OCI-LY7 (cell line): ENCODE results near the gene SPRR1B.

Experiments used
- CTCF ChIP-seq: fragments of 200-600 bp; sonication (generic); conservative IDR thresholded peaks from 2 replicates; pipeline ENCODE4 v1.5.1; 2014; ENCODE audit warnings: mild to moderate bottlenecking, antibody characterized with exemption, low read length, moderate library complexity, mixed read lengths
- EZH2phosphoT487 ChIP-seq: fragments of 200-600 bp; sonication (generic); IDR thresholded peaks from 2 replicates; pipeline ENCODE4 v1.6.1; 2018; ENCODE audit warnings: low read depth, borderline replicate concordance, mild to moderate bottlenecking, mixed run types, antibody characterized with exemption, low read length, moderate library complexity, mixed read lengths

GRCh38 chr1:153025797-153026196 lies 5.2 kb upstream of the SPRR1B start:
- TF ChIP-seq CTCF: no peak
- TF ChIP-seq EZH2phosphoT487: no peak
